DOHH2 (cell line): ENCODE measurements around the gene DRD2.
A peak's percentile ranks its signal among the peaks of the same experiment; 100 is the strongest.

Source experiments
- H3F3A ChIP-seq: fragments of 200-600 bp; sonication (generic), shearing (Covaris generic); 2 replicates; pipeline ENCODE4 v1.6.0; 2016; ENCODE audit warnings: antibody characterized with exemption, mild to moderate bottlenecking; ENCODE audit not compliant: control insufficient read depth, insufficient read depth
- H3K27ac ChIP-seq: fragments of 200-600 bp; sonication (generic); 2 replicates; pipeline ENCODE4 v1.5.1; 2014; ENCODE audit warnings: low read depth, mild to moderate bottlenecking, low read length, moderate library complexity
- H3K27me3 ChIP-seq: fragments of 200-600 bp; sonication (generic); 2 replicates; pipeline ENCODE4 v1.6.1; 2014; ENCODE audit warnings: mild to moderate bottlenecking, low read length, mixed read lengths; ENCODE audit not compliant: control insufficient read depth
- H3K36me3 ChIP-seq: fragments of 200-600 bp; sonication (generic); 2 replicates; pipeline ENCODE4 v1.6.1; 2014; ENCODE audit warnings: mild to moderate bottlenecking, low read length, moderate library complexity, mixed read lengths; ENCODE audit not compliant: control insufficient read depth
- H3K4me1 ChIP-seq: fragments of 200-600 bp; sonication (generic); 2 replicates; pipeline ENCODE4 v1.6.1; 2014; ENCODE audit warnings: mild to moderate bottlenecking, low read length, mixed read lengths; ENCODE audit not compliant: control insufficient read depth
- H3K4me2 ChIP-seq: fragments of 200-600 bp; sonication (generic); 2 replicates; pipeline ENCODE4 v1.6.0; 2014; ENCODE audit warnings: mild to moderate bottlenecking, low read length, moderate library complexity
- H3K4me3 ChIP-seq: fragments of 200-600 bp; sonication (generic); 2 replicates; pipeline ENCODE4 v1.5.1; 2014; ENCODE audit warnings: mild to moderate bottlenecking, low read length, mixed read lengths
- H3K79me2 ChIP-seq: fragments of 200-600 bp; sonication (generic); 2 replicates; pipeline ENCODE4 v1.6.1; 2014; ENCODE audit warnings: mild to moderate bottlenecking, low read length, mixed read lengths; ENCODE audit not compliant: control insufficient read depth
- H3K9me2 ChIP-seq: fragments of 200-600 bp; sonication (generic); replicated peaks from 2 replicates; pipeline ENCODE4 v1.6.1; 2014; ENCODE audit warnings: mild to moderate bottlenecking, low read length, mixed read lengths; ENCODE audit not compliant: control insufficient read depth
- H3K9me3 ChIP-seq: fragments of 200-600 bp; sonication (generic); 2 replicates; pipeline ENCODE4 v1.6.1; 2014; ENCODE audit warnings: antibody characterized with exemption, low read length, mixed read lengths; ENCODE audit not compliant: control insufficient read depth, insufficient read depth
- H4K20me1 ChIP-seq: fragments of 200-600 bp; sonication (generic); 2 replicates; pipeline ENCODE4 v1.6.0; 2014; ENCODE audit warnings: low read depth, mild to moderate bottlenecking, antibody characterized with exemption, low read length, moderate library complexity; ENCODE audit not compliant: control insufficient read depth, insufficient read depth
- CTCF ChIP-seq: fragments of 200-600 bp; sonication (generic); IDR thresholded peaks from one replicate; pipeline ENCODE4 v1.5.1; 2014; ENCODE audit warnings: antibody characterized with exemption, mild to moderate bottlenecking, low read depth, low read length; ENCODE audit not compliant: poor library complexity, severe bottlenecking
- EZH2phosphoT487 ChIP-seq: fragments of 200-600 bp; sonication (generic); IDR thresholded peaks from 2 replicates; pipeline ENCODE4 v1.6.1; 2017; ENCODE audit warnings: borderline replicate concordance, mild to moderate bottlenecking, antibody characterized with exemption, low read length, moderate library complexity, mixed read lengths

DRD2 gene

GRCh38 chr11:113372309-113372708 is 102.9 kb downstream of the DRD2 start:
- Histone ChIP-seq H4K20me1 (no peaks in the 10 kb centered on the region), H3K4me3 (no peak overlapping the region), H3K79me2 (no peaks in the 10 kb centered on the region), H3F3A (no peaks in the 10 kb centered on the region), H3K9me3 (no peaks in the 10 kb centered on the region), H3K36me3 (no peaks in the 10 kb centered on the region), H3K4me1 (no peaks in the 10 kb centered on the region), H3K4me2 (no peak overlapping the region), H3K9me2 (no peaks in the 10 kb centered on the region), H3K27ac (no peak overlapping the region), H3K27me3 (no peaks in the 10 kb centered on the region)
- TF ChIP-seq EZH2phosphoT487 (no peak), CTCF (peak; percentile 10)

- H3K4me1 ChIP-seq, result no peaks in the 10 kb centered on the region
- H3F3A ChIP-seq, result no peaks in the 10 kb centered on the region
- H3K4me2 ChIP-seq, result no peak overlapping the region
- no peaks in the 10 kb centered on the region for H3K9me3 ChIP-seq
- no peaks in the 10 kb centered on the region for H3K27me3 ChIP-seq
- H3K36me3 ChIP-seq, result no peaks in the 10 kb centered on the region
- H3K9me2 ChIP-seq, result no peaks in the 10 kb centered on the region
- H3K27ac ChIP-seq, result no peak overlapping the region
- TF ChIP-seq CTCF (no peak), EZH2phosphoT487 (no peak)
- H3K79me2 ChIP-seq, result no peaks in the 10 kb centered on the region
- H3K4me3 ChIP-seq, result no peak overlapping the region
- H4K20me1 ChIP-seq, result no peaks in the 10 kb centered on the region
Measured at GRCh38 chr11:113370634-113371033, 104.6 kb downstream of the DRD2 start.

- no peaks in the 10 kb centered on the region for H3K4me1 ChIP-seq
- no peak overlapping the region for H3K4me3 ChIP-seq
- H3K9me3 ChIP-seq, result no peaks in the 10 kb centered on the region
- H4K20me1 ChIP-seq, result no peaks in the 10 kb centered on the region
- TF ChIP-seq CTCF, result no peak
- no peak overlapping the region for H3K27ac ChIP-seq
- no peak overlapping the region for H3K4me2 ChIP-seq
- H3K27me3 ChIP-seq, result no peaks in the 10 kb centered on the region
- H3K36me3 ChIP-seq, result no peaks in the 10 kb centered on the region
- no peaks in the 10 kb centered on the region for H3K9me2 ChIP-seq
- no peaks in the 10 kb centered on the region for H3K79me2 ChIP-seq
- H3F3A ChIP-seq, result no peaks in the 10 kb centered on the region
Measured at GRCh38 chr11:113369411-113369810, 105.8 kb downstream of the DRD2 start.

- Histone ChIP-seq H3K36me3 (no peaks in the 10 kb centered on the region), H3K27me3 (no peaks in the 10 kb centered on the region), H3K9me2 (no peaks in the 10 kb centered on the region), H4K20me1 (no peaks in the 10 kb centered on the region), H3K9me3 (no peaks in the 10 kb centered on the region), H3K79me2 (no peaks in the 10 kb centered on the region), H3K4me1 (no peaks in the 10 kb centered on the region), H3K4me3 (no peak overlapping the region), H3K27ac (no peak overlapping the region), H3F3A (no peaks in the 10 kb centered on the region), H3K4me2 (no peak overlapping the region)
- no peak for TF ChIP-seq EZH2phosphoT487
- no peak for TF ChIP-seq CTCF
Measured at GRCh38 chr11:113365895-113366294, 109.3 kb downstream of the DRD2 start.
